ENCODE data around the gene UHMK1.

GRCh38 chr1:162498496-162498810, 835 bp downstream of the UHMK1 start:
- TF ChIP-seq, protein P1, sequence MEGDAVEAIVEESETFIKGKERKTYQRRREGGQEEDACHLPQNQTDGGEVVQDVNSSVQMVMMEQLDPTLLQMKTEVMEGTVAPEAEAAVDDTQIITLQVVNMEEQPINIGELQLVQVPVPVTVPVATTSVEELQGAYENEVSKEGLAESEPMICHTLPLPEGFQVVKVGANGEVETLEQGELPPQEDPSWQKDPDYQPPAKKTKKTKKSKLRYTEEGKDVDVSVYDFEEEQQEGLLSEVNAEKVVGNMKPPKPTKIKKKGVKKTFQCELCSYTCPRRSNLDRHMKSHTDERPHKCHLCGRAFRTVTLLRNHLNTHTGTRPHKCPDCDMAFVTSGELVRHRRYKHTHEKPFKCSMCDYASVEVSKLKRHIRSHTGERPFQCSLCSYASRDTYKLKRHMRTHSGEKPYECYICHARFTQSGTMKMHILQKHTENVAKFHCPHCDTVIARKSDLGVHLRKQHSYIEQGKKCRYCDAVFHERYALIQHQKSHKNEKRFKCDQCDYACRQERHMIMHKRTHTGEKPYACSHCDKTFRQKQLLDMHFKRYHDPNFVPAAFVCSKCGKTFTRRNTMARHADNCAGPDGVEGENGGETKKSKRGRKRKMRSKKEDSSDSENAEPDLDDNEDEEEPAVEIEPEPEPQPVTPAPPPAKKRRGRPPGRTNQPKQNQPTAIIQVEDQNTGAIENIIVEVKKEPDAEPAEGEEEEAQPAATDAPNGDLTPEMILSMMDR (IDR thresholded peaks at IDR 0.05; ENCODE audit: low read length) = no peak
- no peak for TF ChIP-seq EZH2phosphoT487 (IDR thresholded peaks at IDR 0.05; ENCODE audit: low read length)
- TF ChIP-seq EZH2 (optimal IDR thresholded peaks at IDR 0.05; ENCODE audit: low read depth, low read length) = no peak

Data from MM.1S (cell line).